GM12872 (cell line): ENCODE data around the gene GPR39.

ENCODE experiments used
- CTCF ChIP-seq: IDR thresholded peaks from 3 replicates; pipeline ENCODE4 v1.5.1; 2011; ENCODE audit warnings: low read depth, mild to moderate bottlenecking, low read length, moderate library complexity; ENCODE audit not compliant: insufficient read depth

The GPR39 gene

GRCh38 chr2:132416723-132417395 lies at the start of gene GPR39:
GPR39 (plus strand) TSS chr2:132416805.
- no peak for TF ChIP-seq CTCF

- no peak for TF ChIP-seq CTCF
Measured at GRCh38 chr2:132368191-132368590, 48.4 kb upstream of the GPR39 start.

GRCh38 chr2:132372276-132372675 lies 44.3 kb upstream of the GPR39 start:
- no peak for TF ChIP-seq CTCF

- TF ChIP-seq CTCF: no peak
Measured at GRCh38 chr2:132373391-132374135, 43.0 kb upstream of the GPR39 start.

- no peak for TF ChIP-seq CTCF
Measured at GRCh38 chr2:132374151-132374550, 42.5 kb upstream of the GPR39 start.

- no peak for TF ChIP-seq CTCF
Measured at GRCh38 chr2:132374551-132374950, 42.1 kb upstream of the GPR39 start.

- no peak for TF ChIP-seq CTCF
Measured at GRCh38 chr2:132374961-132375360, 41.6 kb upstream of the GPR39 start.
